MM.1S (cell line): ENCODE data around the gene MACROD2.

Experiments
- DNase-seq: peaks from one replicate; pipeline ENCODE4 v3.0.0-alpha.2; 2015
- H2AFZ ChIP-seq: fragments of 300-600 bp; sonication (generic); 2 replicates; pipeline ENCODE4 v1.6.0; 2016; ENCODE audit warnings: antibody characterized with exemption, low read length
- H3F3A ChIP-seq: fragments of 300-600 bp; sonication (generic); 2 replicates; pipeline ENCODE4 v1.6.1; 2016; ENCODE audit warnings: mild to moderate bottlenecking, antibody characterized with exemption, low read length, moderate library complexity, mixed read lengths; ENCODE audit not compliant: insufficient read depth
- H3K27ac ChIP-seq: fragments of 300-600 bp; sonication (generic); 2 replicates; pipeline ENCODE4 v1.5.1; 2016; ENCODE audit warnings: mild to moderate bottlenecking, low read length
- H3K27me3 ChIP-seq: fragments of 300-600 bp; sonication (generic); replicated peaks from 2 replicates; pipeline ENCODE4 v1.6.0; 2016; ENCODE audit warnings: low read length; ENCODE audit not compliant: insufficient read depth
- H3K36me3 ChIP-seq: fragments of 300-600 bp; sonication (generic); replicated peaks from 2 replicates; pipeline ENCODE4 v1.6.1; 2016; ENCODE audit warnings: mild to moderate bottlenecking, low read length, mixed read lengths; ENCODE audit not compliant: insufficient read depth
- H3K4me1 ChIP-seq: fragments of 300-600 bp; sonication (generic); 2 replicates; pipeline ENCODE4 v1.6.1; 2016; ENCODE audit warnings: low read length, mixed read lengths
- H3K4me2 ChIP-seq: fragments of 300-600 bp; sonication (generic); 2 replicates; pipeline ENCODE4 v1.6.0; 2016; ENCODE audit warnings: low read depth, low read length
- H3K4me3 ChIP-seq: fragments of 300-600 bp; sonication (generic); 2 replicates; pipeline ENCODE4 v1.5.1; 2016; ENCODE audit warnings: low read length, mixed read lengths
- H3K79me2 ChIP-seq: fragments of 300-600 bp; sonication (generic); 2 replicates; pipeline ENCODE4 v1.6.1; 2016; ENCODE audit warnings: mixed run types, low read length, mixed read lengths
- H3K9ac ChIP-seq: fragments of 300-600 bp; sonication (generic); 2 replicates; pipeline ENCODE4 v1.6.1; 2016; ENCODE audit warnings: low read length, mixed read lengths
- H3K9me2 ChIP-seq: fragments of 300-600 bp; sonication (generic); replicated peaks from 2 replicates; pipeline ENCODE4 v1.6.1; 2016; ENCODE audit warnings: mild to moderate bottlenecking, low read length, mixed read lengths; ENCODE audit not compliant: insufficient read depth
- H3K9me3 ChIP-seq: fragments of 300-600 bp; sonication (generic); replicated peaks from 2 replicates; pipeline ENCODE4 v1.6.1; 2016; ENCODE audit warnings: mild to moderate bottlenecking, low read length, mixed read lengths; ENCODE audit not compliant: insufficient read depth
- H4K20me1 ChIP-seq: fragments of 300-600 bp; sonication (generic); 2 replicates; pipeline ENCODE4 v1.6.1; 2016; ENCODE audit warnings: mild to moderate bottlenecking, low read length, moderate library complexity, mixed read lengths; ENCODE audit not compliant: insufficient read depth
- EZH2 ChIP-seq: fragments of 300-600 bp; sonication (generic); optimal IDR thresholded peaks from 2 replicates; pipeline ENCODE3; 2017; ENCODE audit warnings: low read depth, mild to moderate bottlenecking, antibody characterized with exemption, low read length, mixed read lengths
- EZH2phosphoT487 ChIP-seq: fragments of 300-600 bp; sonication (generic); IDR thresholded peaks from 2 replicates; pipeline ENCODE4 v1.6.1; 2018; ENCODE audit warnings: antibody characterized with exemption, low read length
- TF ChIP-seq, protein P1 (sequence below): fragments of 300-600 bp; sonication (generic); IDR thresholded peaks from 2 replicates; pipeline ENCODE4 v1.5.1; 2016; ENCODE audit warnings: antibody characterized with exemption, low read length, mixed read lengths

Gene MACROD2

DNA sequence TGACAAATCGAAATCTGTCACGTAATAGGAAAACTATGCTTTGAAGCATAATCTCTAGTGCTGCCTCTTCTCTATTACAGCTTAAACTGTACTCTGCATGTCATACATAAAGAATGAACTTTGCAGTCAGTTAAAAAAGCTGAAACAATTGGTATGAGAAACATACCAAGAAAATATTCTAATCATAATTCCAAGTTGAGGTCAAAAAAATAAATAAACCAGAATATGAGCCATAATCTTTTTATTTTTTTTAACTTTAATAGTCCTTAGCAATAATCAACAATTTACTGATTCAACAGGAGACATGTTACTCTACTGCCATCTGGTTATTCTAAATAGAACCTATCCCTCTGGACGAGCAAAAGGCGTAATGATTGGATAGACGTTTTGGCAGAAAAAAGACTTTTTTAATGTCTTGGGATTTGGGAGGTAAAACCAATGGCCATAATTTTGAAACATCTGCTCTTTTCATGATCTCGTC is 566.5 kb downstream of the MACROD2 start:
- TF ChIP-seq EZH2 (no peak), EZH2phosphoT487 (no peak)
- TF ChIP-seq, protein P1, sequence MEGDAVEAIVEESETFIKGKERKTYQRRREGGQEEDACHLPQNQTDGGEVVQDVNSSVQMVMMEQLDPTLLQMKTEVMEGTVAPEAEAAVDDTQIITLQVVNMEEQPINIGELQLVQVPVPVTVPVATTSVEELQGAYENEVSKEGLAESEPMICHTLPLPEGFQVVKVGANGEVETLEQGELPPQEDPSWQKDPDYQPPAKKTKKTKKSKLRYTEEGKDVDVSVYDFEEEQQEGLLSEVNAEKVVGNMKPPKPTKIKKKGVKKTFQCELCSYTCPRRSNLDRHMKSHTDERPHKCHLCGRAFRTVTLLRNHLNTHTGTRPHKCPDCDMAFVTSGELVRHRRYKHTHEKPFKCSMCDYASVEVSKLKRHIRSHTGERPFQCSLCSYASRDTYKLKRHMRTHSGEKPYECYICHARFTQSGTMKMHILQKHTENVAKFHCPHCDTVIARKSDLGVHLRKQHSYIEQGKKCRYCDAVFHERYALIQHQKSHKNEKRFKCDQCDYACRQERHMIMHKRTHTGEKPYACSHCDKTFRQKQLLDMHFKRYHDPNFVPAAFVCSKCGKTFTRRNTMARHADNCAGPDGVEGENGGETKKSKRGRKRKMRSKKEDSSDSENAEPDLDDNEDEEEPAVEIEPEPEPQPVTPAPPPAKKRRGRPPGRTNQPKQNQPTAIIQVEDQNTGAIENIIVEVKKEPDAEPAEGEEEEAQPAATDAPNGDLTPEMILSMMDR, result no peak
- H3K4me2 ChIP-seq, result no peak overlapping the region
- no peak for DNase-seq

DNA sequence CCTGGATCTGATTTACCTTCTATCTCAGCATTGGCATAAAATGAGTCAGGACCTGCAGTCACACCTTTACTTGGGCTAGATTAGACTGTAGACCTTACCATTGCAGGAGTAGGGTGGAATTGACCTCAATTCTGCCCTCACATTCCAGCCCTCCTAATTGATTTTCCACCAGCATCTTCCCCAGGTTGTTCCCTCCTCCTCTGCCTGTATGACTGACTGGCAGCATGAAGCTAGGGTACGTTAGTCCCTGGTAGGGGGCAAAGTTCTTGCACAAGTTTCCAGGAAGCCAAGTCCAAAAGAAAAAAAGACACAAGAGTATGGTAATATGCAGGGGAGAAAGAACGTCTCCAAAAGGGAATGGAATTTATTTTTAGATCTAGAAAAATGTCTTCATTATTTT is 567.7 kb downstream of the MACROD2 start:
- TF ChIP-seq, protein P1, result no peak
- TF ChIP-seq EZH2phosphoT487, result no peak
- TF ChIP-seq EZH2, result no peak
- Histone ChIP-seq H4K20me1 (no peaks in the 10 kb centered on the region), H3K9me3 (no peaks in the 10 kb centered on the region), H3K79me2 (no peaks in the 10 kb centered on the region), H3K9ac (no peak overlapping the region), H3K4me2 (no peak overlapping the region), H3K4me3 (no peak overlapping the region), H3F3A (no peaks in the 10 kb centered on the region), H3K27ac (no peak overlapping the region), H3K27me3 (no peaks in the 10 kb centered on the region), H3K4me1 (no peaks in the 10 kb centered on the region), H3K9me2 (0 out of 2 replicates have a peak, but pooled peaks cover 4% of the 10 kb centered on the region), H3K36me3 (no peaks in the 10 kb centered on the region), H2AFZ (no peak overlapping the region)
- no peak for DNase-seq

More for the DNA sequence above, 566.5 kb downstream of the MACROD2 start:
- Histone ChIP-seq H3K27ac (no peak overlapping the region), H3K9me3 (no peaks in the 10 kb centered on the region), H2AFZ (no peak overlapping the region), H3K4me3 (no peak overlapping the region), H4K20me1 (no peaks in the 10 kb centered on the region), H3K27me3 (no peaks in the 10 kb centered on the region), H3K9ac (no peak overlapping the region), H3K36me3 (no peaks in the 10 kb centered on the region), H3K4me1 (no peaks in the 10 kb centered on the region), H3F3A (no peaks in the 10 kb centered on the region), H3K79me2 (no peaks in the 10 kb centered on the region), H3K9me2 (0 out of 2 replicates have a peak, but pooled peaks cover 4% of the 10 kb centered on the region)

DNA sequence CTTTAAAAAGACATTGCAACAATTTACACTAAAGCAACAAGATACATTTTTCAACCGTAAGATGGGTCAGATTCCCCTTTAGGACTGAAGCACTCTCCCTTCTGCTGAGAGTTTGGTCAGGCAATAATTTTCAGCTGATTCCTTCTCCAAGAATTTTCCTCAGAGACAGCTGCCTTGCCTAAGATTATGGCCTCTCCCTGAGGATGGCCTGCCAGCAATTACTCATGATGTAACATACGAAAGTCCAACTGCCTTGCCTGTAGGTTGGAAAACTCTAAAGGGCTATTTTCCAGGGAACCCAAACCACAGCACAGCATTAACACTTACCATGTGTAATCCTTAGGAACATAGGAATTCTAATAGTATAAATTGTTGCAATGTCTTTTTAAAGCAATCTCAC is 571.2 kb downstream of the MACROD2 start:
- H4K20me1 ChIP-seq, result no peaks in the 10 kb centered on the region
- no peak overlapping the region for H3K9ac ChIP-seq
- no peak overlapping the region for H3K4me3 ChIP-seq
- no peak overlapping the region for H3K4me2 ChIP-seq
- H3K36me3 ChIP-seq, result no peaks in the 10 kb centered on the region
- TF ChIP-seq, protein P1, result no peak
- TF ChIP-seq EZH2phosphoT487 (no peak), EZH2 (no peak)
- H3K9me3 ChIP-seq, result no peaks in the 10 kb centered on the region
- no peaks in the 10 kb centered on the region for H3F3A ChIP-seq
- no peak overlapping the region for H3K27ac ChIP-seq
- no peak for DNase-seq
- H2AFZ ChIP-seq, result no peak overlapping the region
- no peaks in the 10 kb centered on the region for H3K4me1 ChIP-seq
- H3K79me2 ChIP-seq, result no peaks in the 10 kb centered on the region
- 0 out of 2 replicates have a peak, but pooled peaks cover 4% of the 10 kb centered on the region for H3K9me2 ChIP-seq
- no peaks in the 10 kb centered on the region for H3K27me3 ChIP-seq
